ENCODE data around the gene MANBA. TPM values are rescaled to one million over a fixed set of nuclear protein-coding genes. Genes with fewer than 3 reads are reported as not detected.

Gene MANBA
- total RNA-seq, 6 experiments from 2014 or later: 31.2 to 57.9 (median 36.0) TPM

DNA sequence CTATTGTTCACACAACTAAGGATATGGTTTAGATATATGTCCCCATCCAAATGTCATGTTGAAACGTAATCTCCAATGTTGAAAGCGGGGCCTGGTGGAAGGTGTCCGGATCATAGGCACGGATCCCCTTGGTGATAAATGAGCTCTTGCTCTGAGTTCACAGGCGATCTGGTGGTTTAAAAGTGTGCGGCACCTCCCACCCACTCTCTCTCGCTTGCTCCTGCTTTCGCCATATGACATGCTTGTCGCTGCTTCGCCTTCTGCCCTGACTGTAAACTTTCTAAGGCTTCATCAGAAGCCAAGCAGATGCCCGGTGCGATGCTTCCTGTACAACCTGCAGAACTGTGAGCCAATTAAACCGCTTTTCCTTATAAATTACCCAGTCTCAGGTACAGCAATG, 131.1 kb downstream of the MANBA start:
- Mint-ChIP-seq H3K36me3 (ENCODE audit: low read depth) (peaks cover 20% of the 10 kb centered on the region), H3K4me3 (no peak overlapping the region), H3K9me3 (no peaks in the 10 kb centered on the region), H3K27ac (no peak overlapping the region), H3K4me1 (ENCODE audit: low read depth) (peaks cover 65% of the 10 kb centered on the region), H3K27me3 (ENCODE audit: insufficient read depth) (no peaks in the 10 kb centered on the region; the same call in 1 of the 2 replicates)
- no peak for DNase-seq
- TF ChIP-seq, protein P1, sequence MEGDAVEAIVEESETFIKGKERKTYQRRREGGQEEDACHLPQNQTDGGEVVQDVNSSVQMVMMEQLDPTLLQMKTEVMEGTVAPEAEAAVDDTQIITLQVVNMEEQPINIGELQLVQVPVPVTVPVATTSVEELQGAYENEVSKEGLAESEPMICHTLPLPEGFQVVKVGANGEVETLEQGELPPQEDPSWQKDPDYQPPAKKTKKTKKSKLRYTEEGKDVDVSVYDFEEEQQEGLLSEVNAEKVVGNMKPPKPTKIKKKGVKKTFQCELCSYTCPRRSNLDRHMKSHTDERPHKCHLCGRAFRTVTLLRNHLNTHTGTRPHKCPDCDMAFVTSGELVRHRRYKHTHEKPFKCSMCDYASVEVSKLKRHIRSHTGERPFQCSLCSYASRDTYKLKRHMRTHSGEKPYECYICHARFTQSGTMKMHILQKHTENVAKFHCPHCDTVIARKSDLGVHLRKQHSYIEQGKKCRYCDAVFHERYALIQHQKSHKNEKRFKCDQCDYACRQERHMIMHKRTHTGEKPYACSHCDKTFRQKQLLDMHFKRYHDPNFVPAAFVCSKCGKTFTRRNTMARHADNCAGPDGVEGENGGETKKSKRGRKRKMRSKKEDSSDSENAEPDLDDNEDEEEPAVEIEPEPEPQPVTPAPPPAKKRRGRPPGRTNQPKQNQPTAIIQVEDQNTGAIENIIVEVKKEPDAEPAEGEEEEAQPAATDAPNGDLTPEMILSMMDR (IDR thresholded peaks at IDR 0.05): no peak

DNA sequence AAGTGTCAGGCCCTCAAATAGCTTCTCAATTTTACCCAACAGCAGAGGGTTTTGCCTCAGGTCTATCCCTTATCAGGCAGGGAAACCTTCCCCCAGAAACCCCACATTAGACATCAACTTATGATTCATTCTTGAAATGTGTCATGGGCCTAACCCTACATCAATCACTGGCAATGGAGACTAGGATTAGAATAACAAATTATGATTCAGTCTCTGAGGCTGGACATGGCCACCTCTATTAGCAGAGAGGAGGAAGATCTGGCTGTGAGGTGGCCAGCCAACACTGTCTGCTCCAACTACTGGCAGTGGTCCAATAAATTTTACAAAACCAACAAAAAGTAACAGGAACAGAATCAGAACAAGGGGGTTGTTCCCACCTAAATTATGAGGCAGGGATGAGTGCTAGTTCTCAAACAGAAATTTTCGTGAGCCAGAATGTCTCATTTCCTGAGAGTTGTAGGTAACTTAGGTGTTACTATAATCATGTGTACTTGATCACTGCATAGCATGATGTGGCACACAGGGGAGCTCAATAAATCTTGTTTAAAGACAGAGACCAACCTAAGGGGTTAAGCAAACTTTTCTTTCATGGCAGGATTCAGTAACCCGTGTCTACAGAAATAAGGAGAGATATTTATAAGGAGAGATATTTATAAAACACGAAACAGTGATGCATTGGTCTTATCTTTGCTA, 132.8 kb downstream of the MANBA start:
- no peaks in the 10 kb centered on the region for H3K9me3 Mint-ChIP-seq
- peak overlapping the region; percentile 76 for H3K27ac Mint-ChIP-seq
- H3K27me3 Mint-ChIP-seq (ENCODE audit: insufficient read depth): no peaks in the 10 kb centered on the region; the same call in 1 of the 2 replicates
- H3K4me1 Mint-ChIP-seq (ENCODE audit: low read depth): peaks cover 77% of the 10 kb centered on the region
- peaks cover 20% of the 10 kb centered on the region for H3K36me3 Mint-ChIP-seq (ENCODE audit: low read depth)
- peak; percentile 93 for DNase-seq
- peak overlapping the region; percentile 66 for H3K4me3 Mint-ChIP-seq
- TF ChIP-seq, protein P1 (IDR thresholded peaks at IDR 0.05): no peak

DNA sequence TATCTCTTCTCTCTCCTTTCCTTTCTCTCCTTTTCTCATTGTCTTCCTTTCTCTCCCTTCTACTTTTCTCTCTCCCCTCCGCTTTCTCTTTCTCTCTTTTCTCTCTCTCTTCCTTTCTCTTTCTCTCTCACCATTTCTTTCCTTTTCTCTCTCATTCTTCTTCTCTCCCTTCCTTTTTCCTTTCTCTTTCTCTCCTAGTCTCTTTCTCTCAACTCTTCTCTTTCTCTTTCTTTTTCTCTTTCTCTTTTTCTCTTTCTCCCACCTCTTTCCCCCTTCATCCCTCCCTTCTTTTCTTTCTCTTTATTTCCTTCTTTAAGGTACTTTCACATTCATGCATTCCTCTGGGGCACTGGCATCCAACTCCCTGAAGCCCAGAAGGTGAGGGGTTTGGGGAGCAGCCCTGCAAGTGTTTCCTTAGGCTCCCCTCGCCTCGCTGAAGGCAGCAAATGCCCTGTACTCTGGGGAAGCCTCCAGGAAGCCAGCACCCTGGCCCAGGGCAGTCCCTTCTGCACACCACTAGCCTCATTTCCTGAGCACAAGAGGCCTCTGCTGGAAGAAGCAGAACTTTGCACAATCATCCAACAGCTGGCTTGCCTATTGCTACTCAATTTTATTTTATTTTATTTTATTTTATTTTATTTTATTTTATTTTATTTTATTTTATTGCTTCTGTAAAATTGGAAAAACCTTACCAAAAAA, 135.4 kb downstream of the MANBA start:
- Mint-ChIP-seq H3K27me3 (ENCODE audit: insufficient read depth) (no peaks in the 10 kb centered on the region; the same call in 1 of the 2 replicates), H3K9me3 (no peaks in the 10 kb centered on the region), H3K27ac (peak overlapping the region; percentile 62; the same call in 1 of the 2 replicates), H3K36me3 (ENCODE audit: low read depth) (peaks cover 6% of the 10 kb centered on the region; the same call in 1 of the 2 replicates), H3K4me3 (no peak overlapping the region), H3K4me1 (ENCODE audit: low read depth) (peaks cover 86% of the 10 kb centered on the region)
- TF ChIP-seq, protein P1 (IDR thresholded peaks at IDR 0.05): peak; percentile 49
- peak; percentile 56 for DNase-seq

DNA sequence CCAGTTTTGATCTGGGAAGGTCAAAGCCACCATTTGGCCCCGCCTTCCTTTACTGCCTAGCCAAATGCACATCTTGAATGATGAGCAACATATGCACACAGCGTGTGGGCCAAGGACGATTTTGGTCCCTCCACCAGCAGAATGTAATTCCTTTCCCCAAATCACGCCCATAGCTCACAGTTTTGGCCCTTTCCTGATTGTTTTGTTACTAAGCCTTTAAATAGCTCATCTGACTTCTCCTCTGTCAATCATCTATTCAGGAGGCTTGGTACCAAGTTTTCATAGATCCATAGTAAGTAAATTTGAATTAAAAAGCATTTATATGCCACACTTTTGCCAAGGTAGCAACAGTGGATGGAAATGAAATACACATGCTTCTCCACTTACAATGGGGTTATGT, 136.3 kb downstream of the MANBA start:
- TF ChIP-seq, protein P1 (IDR thresholded peaks at IDR 0.05): no peak
- Mint-ChIP-seq H3K27ac (no peak overlapping the region), H3K4me3 (no peak overlapping the region), H3K4me1 (ENCODE audit: low read depth) (peaks cover 86% of the 10 kb centered on the region), H3K27me3 (ENCODE audit: insufficient read depth) (no peaks in the 10 kb centered on the region; the same call in 1 of the 2 replicates), H3K9me3 (no peaks in the 10 kb centered on the region), H3K36me3 (ENCODE audit: low read depth) (peaks cover 1% of the 10 kb centered on the region; the same call in 1 of the 2 replicates)
- DNase-seq: no peak

DNA sequence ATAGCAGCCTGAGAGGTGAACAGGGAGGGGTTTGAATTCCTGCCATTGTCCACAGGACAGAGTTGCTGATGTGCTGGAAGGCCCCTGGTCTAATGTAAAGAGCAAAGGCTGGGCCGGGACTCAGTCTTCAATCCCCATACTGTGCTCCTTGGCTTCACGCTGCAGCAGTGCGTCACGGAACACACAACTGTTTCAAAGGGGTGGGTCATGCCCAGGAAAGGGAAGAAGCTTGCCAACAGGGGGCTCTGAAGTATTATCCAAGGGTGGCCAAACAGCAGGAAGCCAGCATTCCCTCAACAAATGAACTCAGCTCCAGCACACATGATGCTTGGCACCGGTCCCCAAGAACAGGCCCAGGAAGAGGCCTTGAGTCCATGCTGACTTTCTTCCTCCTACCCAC, 137.1 kb downstream of the MANBA start:
- TF ChIP-seq, protein P1 (IDR thresholded peaks at IDR 0.05): peak; percentile 58
- H3K27me3 Mint-ChIP-seq (ENCODE audit: insufficient read depth): no peaks in the 10 kb centered on the region; the same call in 1 of the 2 replicates
- DNase-seq: peak; percentile 8
- H3K36me3 Mint-ChIP-seq (ENCODE audit: low read depth): no peaks in the 10 kb centered on the region
- no peaks in the 10 kb centered on the region for H3K9me3 Mint-ChIP-seq
- H3K27ac Mint-ChIP-seq: peak overlapping the region; percentile 19; the same call in 1 of the 2 replicates
- H3K4me1 Mint-ChIP-seq (ENCODE audit: low read depth): peaks cover 86% of the 10 kb centered on the region
- H3K4me3 Mint-ChIP-seq: no peak overlapping the region

All from HFFc6 (cell line).